HUDEP-2 (cell line): ENCODE data around the gene PROSER3.

Source experiments
- DNase-seq, 76 experiments: peaks; one replicate each; lab custom pipeline; 2025; ENCODE audit not compliant: unreplicated experiment in 76 of 76; lab: John Stamatoyannopoulos, UW

The PROSER3 gene

GRCh38 chr19:35736913-35737886 is 20.8 kb upstream of the PROSER3 start:
- peak in 4 of 76 experiments; percentile 9 to 27 (median 15) for DNase-seq

GRCh38 chr19:35738021-35738886 is 19.7 kb upstream of the PROSER3 start:
- no peak for DNase-seq

- no peak for DNase-seq
Observed at GRCh38 chr19:35738887-35739229, 19.1 kb upstream of the PROSER3 start.

- DNase-seq: peak in 1 of 76 experiments; percentile 14
Observed at GRCh38 chr19:35739275-35740107, 18.5 kb upstream of the PROSER3 start.

GRCh38 chr19:35740108-35740422 is 17.9 kb upstream of the PROSER3 start:
- peak in 10 of 76 experiments; percentile 41 to 81 (median 60) for DNase-seq

- DNase-seq: peak; percentile 83 to 100 (median 98)
Observed at GRCh38 chr19:35740423-35741202, 17.4 kb upstream of the PROSER3 start.

- DNase-seq: peak in 8 of 76 experiments; percentile 48 to 78 (median 68)
Observed at GRCh38 chr19:35741203-35741515, 16.8 kb upstream of the PROSER3 start.

- peak in 4 of 76 experiments; percentile 7 to 19 (median 14) for DNase-seq
Observed at GRCh38 chr19:35742121-35742724, 15.8 kb upstream of the PROSER3 start, which contains the start of gene IGFLR1. IGFLR1 (minus strand) TSS chr19:35742452; CDS start chr19:35741180, 1,272 bp downstream.

GRCh38 chr19:35743640-35744429 is 14.1 kb upstream of the PROSER3 start:
- DNase-seq: no peak

GRCh38 chr19:35744430-35745327 is 13.3 kb upstream of the PROSER3 start:
- peak; percentile 32 to 99 (median 96) for DNase-seq

- peak in 75 of 76 experiments; percentile 85 to 100 (median 98) for DNase-seq
Observed at GRCh38 chr19:35745328-35746086, 12.5 kb upstream of the PROSER3 start, which contains the start of the genes PSENEN and U2AF1L4. PSENEN (plus strand) TSS chr19:35745651; CDS start chr19:35745931, 280 bp downstream. U2AF1L4 (minus strand) TSS chr19:35745418; CDS start chr19:35745391, 27 bp downstream.

- DNase-seq: no peak
Observed at GRCh38 chr19:35746087-35746462, 11.9 kb upstream of the PROSER3 start.

GRCh38 chr19:35746531-35746930 is 11.4 kb upstream of the PROSER3 start:
- DNase-seq: no peak

- DNase-seq: peak; percentile 89 to 100 (median 99)
Observed at GRCh38 chr19:35748106-35749020, 9.6 kb upstream of the PROSER3 start, which contains the start of gene LIN37. LIN37 (plus strand) TSS chr19:35748576; CDS start chr19:35748725, 149 bp downstream.

- no peak for DNase-seq
Observed at GRCh38 chr19:35750167-35750566, 7.8 kb upstream of the PROSER3 start.
